ENCODE data around the gene ABR. TPM values are rescaled to one million over a fixed set of nuclear protein-coding genes. Genes with fewer than 3 reads are reported as not detected.

The ABR gene
- total RNA-seq, 1 donor from 2014 or later = 92.7 TPM

- peaks cover 37% of the 10 kb centered on the region for H3K27me3 Mint-ChIP-seq (ENCODE audit: insufficient read depth, low read depth)
- H3K4me1 Mint-ChIP-seq = peaks cover 11% of the 10 kb centered on the region
- no peak overlapping the region for H3K27ac ChIP-seq
- H4K20me1 ChIP-seq (ENCODE audit: low read depth) = peaks cover 3% of the 10 kb centered on the region
- H3K27ac Mint-ChIP-seq = no peak overlapping the region
- H3K4me1 ChIP-seq = peaks cover 11% of the 10 kb centered on the region
- no peak for DNase-seq (ENCODE audit: low spot score)
- H3K4me3 ChIP-seq = no peak overlapping the region
- no peaks in the 10 kb centered on the region for H3K79me2 ChIP-seq (ENCODE audit: low read depth)
- no peaks in the 10 kb centered on the region for H3K36me3 Mint-ChIP-seq
- no peak overlapping the region for H2AFZ ChIP-seq (replicated peaks)
- H3K9ac ChIP-seq = no peak overlapping the region
- no peak overlapping the region for H3K4me3 Mint-ChIP-seq
- TF ChIP-seq EZH2 (IDR thresholded peaks at IDR 0.05) (no peak), EZH2phosphoT487 (IDR thresholded peaks at IDR 0.05) (no peak), CTCF (IDR thresholded peaks at IDR 0.05) (no peak)
- H3F3A ChIP-seq (ENCODE audit: low read depth) = peaks cover 29% of the 10 kb centered on the region
- no peaks in the 10 kb centered on the region for H3K36me3 ChIP-seq
- H3K27me3 ChIP-seq = peaks cover 66% of the 10 kb centered on the region
- no peaks in the 10 kb centered on the region for H3K9me3 ChIP-seq (ENCODE audit: low read depth)
- H3K9me3 Mint-ChIP-seq = peaks cover 2% of the 10 kb centered on the region
- H3K4me2 ChIP-seq = no peak overlapping the region
Observed at GRCh38 chr17:1224330-1224729, 44.5 kb upstream of the ABR start.

GRCh38 chr17:1223662-1224061, 43.9 kb upstream of the ABR start:
- Histone ChIP-seq H3K79me2 (ENCODE audit: low read depth) (no peaks in the 10 kb centered on the region), H3K27me3 (peaks cover 60% of the 10 kb centered on the region), H3K9me3 (ENCODE audit: low read depth) (no peaks in the 10 kb centered on the region), H2AFZ (replicated peaks) (no peak overlapping the region), H3K27ac (no peak overlapping the region), H3K36me3 (no peaks in the 10 kb centered on the region), H3K9ac (no peak overlapping the region), H4K20me1 (ENCODE audit: low read depth) (peaks cover 3% of the 10 kb centered on the region), H3K4me1 (peaks cover 8% of the 10 kb centered on the region), H3F3A (ENCODE audit: low read depth) (peaks cover 29% of the 10 kb centered on the region), H3K4me3 (no peak overlapping the region), H3K4me2 (no peak overlapping the region)
- Mint-ChIP-seq H3K36me3 (no peaks in the 10 kb centered on the region), H3K27me3 (ENCODE audit: insufficient read depth, low read depth) (peaks cover 38% of the 10 kb centered on the region), H3K4me1 (peaks cover 11% of the 10 kb centered on the region), H3K9me3 (peaks cover 2% of the 10 kb centered on the region), H3K4me3 (no peak overlapping the region), H3K27ac (no peak overlapping the region)
- no peak for DNase-seq (ENCODE audit: low spot score)
- TF ChIP-seq EZH2 (IDR thresholded peaks at IDR 0.05) (no peak), EZH2phosphoT487 (IDR thresholded peaks at IDR 0.05) (no peak)

DNA sequence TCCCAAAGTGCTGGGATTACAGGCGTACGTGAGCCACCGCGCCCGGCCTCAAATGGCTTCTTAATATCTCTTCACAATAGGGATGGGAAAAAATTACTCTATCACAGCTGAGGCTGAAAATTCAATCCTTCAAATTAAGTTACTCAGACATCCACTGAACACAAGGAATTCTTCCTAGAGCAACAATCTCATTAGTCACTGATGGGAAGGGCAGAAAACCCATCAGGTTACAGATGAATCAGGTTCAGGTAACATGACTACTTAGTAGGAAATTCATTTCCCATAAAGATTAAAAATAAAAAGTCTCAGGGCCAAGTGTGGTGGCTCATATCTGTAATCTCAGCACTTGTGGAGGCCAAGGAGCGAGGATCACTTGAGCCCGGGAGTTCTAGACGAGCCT, 42.5 kb upstream of the ABR start:
- H3K4me3 Mint-ChIP-seq = no peak overlapping the region

More for the DNA sequence above, 42.5 kb upstream of the ABR start:
- Histone ChIP-seq H3K4me2 (no peak overlapping the region), H2AFZ (replicated peaks) (no peak overlapping the region), H3K36me3 (no peaks in the 10 kb centered on the region), H4K20me1 (ENCODE audit: low read depth) (no peaks in the 10 kb centered on the region), H3K9ac (no peak overlapping the region), H3K27me3 (peaks cover 46% of the 10 kb centered on the region), H3F3A (ENCODE audit: low read depth) (peaks cover 16% of the 10 kb centered on the region), H3K27ac (no peak overlapping the region), H3K9me3 (ENCODE audit: low read depth) (no peaks in the 10 kb centered on the region), H3K79me2 (ENCODE audit: low read depth) (no peaks in the 10 kb centered on the region), H3K4me1 (peaks cover under 1% of the 10 kb centered on the region), H3K4me3 (no peak overlapping the region)
- no peak overlapping the region for H3K27ac Mint-ChIP-seq
- no peak for DNase-seq (ENCODE audit: low spot score)
- H3K9me3 Mint-ChIP-seq = no peaks in the 10 kb centered on the region
- no peak for TF ChIP-seq EZH2 (IDR thresholded peaks at IDR 0.05)
- TF ChIP-seq CTCF (IDR thresholded peaks at IDR 0.05) = no peak
- no peak for TF ChIP-seq EZH2phosphoT487 (IDR thresholded peaks at IDR 0.05)
- peaks cover 28% of the 10 kb centered on the region for H3K27me3 Mint-ChIP-seq (ENCODE audit: insufficient read depth, low read depth)
- no peaks in the 10 kb centered on the region for H3K36me3 Mint-ChIP-seq
- H3K4me1 Mint-ChIP-seq = peaks cover 3% of the 10 kb centered on the region
